Middle frontal gyrus (tissue), 1 donor: Measurements from ENCODE around the gene MMP23B.
"Not testable (repeated sequence)": the region's sequence is repeated elsewhere in the genome, so short reads cannot be mapped to it uniquely, and the experiment has no call there.

Source experiments
- DNase-seq: peaks from one replicate; pipeline ENCODE4 v3.0.0-alpha.2; 2015; ENCODE audit warnings: low spot score; ENCODE audit errors: extremely low spot score

MMP23B gene

DNA sequence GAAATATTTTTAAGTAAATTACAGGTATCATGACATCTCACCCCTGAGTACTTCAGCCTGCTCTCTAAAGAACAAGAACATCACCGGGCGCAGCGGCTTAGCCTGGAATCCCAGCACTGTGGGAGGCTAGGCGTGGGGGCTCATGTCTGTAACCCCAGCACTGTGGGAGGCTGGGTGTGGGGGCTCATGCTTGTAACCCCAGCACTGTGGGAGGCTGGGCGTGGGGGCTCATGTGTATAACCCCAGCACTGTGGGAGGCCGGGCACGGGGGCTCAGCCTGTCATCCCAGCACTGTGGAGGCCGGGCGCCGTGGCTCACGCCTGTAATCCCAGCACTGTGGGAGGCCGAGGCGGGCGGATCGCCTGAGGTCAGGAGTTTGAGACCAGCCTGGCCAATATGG, 34.6 kb downstream of the MMP23B start:
- no peak for DNase-seq

- DNase-seq, result no peak
Observed at GRCh38 chr1:1669468-1670440, 37.8 kb downstream of the MMP23B start.

GRCh38 chr1:1670866-1671265, 38.9 kb downstream of the MMP23B start:
- no peak for DNase-seq

GRCh38 chr1:1671365-1672119, 39.6 kb downstream of the MMP23B start:
- DNase-seq, result no peak

DNA sequence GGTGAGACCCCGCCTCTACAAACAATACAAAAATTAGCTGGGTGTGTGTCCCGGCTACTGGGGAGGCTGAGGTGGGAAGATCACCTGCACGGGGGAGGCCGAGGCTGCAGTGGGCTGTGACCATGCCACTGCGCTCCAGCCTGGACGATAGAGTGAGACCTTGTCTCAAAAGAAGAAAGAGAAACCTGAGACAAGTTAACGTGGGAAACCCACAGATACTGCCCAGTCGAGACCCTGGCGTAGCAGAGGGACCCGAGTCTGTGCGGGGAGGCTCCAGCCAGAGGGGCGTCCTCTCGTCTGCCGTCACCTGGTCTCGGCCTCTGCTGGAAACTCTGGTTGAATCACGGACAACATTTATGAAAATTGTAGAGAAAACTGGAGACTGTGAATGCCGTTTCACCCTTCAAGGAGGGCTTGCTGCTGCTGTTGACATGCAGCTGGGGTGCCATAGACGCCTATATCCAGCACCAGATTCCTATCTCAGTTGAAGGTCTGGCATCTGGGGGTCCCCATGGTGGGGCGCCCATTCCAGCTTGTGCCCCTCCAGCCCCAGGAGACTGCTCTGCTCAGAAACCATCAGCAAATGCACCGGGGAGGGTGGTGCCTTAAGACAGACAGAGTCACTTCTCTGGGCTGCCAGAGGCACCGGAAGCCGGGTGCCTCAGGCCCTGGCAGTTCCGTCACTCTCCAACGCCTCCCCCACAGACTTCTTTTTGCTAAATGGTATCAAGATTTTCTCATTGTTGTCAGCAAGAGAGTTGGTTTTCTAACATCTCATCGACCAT, 40.4 kb downstream of the MMP23B start:
- no peak for DNase-seq

- not testable (repeated sequence) for DNase-seq
Observed at GRCh38 chr1:1674806-1675205, 42.8 kb downstream of the MMP23B start.

GRCh38 chr1:1675218-1675617, 43.2 kb downstream of the MMP23B start:
- not testable (repeated sequence) for DNase-seq

DNA sequence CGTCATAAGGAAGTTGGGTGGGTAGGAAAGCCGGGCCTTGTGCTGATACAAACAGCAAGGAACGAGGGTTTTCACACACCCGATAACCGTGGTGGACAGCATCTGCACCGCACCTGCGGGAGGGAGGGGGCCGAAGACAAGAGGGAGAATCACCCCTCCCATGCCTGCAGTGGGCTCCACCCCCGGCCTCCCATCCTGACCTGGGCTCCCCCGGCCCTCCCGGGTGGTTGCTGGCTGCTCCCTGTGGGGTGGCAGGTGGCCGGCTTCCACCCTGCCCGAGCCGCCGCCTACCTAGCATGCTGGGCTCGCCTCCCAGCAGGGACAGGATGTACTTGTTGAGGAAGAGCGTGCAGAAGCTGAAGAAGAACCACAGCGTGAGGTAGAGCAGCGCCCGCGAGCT, 44.1 kb downstream of the MMP23B start:
- DNase-seq, result not testable (repeated sequence)

- DNase-seq, result no peak
Observed at GRCh38 chr1:1677718-1678580, 46.0 kb downstream of the MMP23B start.

DNA sequence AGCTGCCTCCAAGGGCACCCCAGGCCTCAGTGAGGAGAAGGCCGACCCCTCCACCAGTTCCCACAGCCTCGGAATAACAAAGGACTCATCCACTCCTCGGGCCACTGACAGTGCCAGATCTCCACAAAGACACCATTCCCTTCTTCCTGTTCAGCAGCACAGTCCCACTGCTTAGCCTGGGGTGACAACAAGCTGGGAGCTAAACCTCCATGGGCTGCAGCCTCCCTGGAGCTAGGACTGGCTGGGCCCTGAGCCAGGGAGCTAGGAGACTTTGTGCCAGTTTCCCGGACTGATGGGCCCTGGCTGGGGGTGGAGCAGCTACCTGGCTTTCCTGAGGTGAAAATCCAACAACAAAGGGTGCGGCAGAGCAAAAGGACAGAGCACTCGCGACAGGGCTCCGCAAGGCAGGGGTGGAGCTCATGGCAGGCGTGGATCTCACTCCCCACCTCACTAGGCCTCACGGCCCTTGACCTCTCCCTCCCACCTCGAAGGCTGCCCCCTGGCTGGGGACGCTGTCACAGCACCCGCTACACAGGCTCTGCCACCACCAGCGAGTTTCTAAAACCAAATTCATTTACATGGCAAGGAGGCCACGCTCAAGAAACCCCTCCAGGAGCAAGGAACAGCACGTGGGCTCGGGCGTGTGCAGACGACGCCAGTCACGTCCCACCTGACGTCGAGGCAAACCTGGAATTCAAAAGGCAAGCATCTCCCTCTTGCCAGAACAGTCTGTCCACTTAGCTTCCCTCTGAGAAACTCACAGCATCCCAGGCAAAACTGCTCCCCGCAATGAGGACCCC, 46.8 kb downstream of the MMP23B start:
- no peak for DNase-seq

- DNase-seq, result no peak
Observed at GRCh38 chr1:1680031-1680911, 48.3 kb downstream of the MMP23B start.

GRCh38 chr1:1680912-1681273, 48.9 kb downstream of the MMP23B start:
- DNase-seq, result no peak

GRCh38 chr1:1683104-1683905, 51.3 kb downstream of the MMP23B start:
- DNase-seq, result no peak
